Activated CD4-positive, alpha-beta T cell treated with anti-CD3 and anti-CD28 coated beads, Interleukin-2, amount 50 U/mL, for 4 hours (primary cell): ENCODE results near the gene NEK7.
"Not testable (repeated sequence)": the region's sequence is repeated elsewhere in the genome, so short reads cannot be mapped to it uniquely, and the experiment has no call there.

Source experiments
- DNase-seq, 2 experiments: peaks; one replicate each; pipeline ENCODE4 v3.0.0-alpha.2; 2020

NEK7 gene

DNA sequence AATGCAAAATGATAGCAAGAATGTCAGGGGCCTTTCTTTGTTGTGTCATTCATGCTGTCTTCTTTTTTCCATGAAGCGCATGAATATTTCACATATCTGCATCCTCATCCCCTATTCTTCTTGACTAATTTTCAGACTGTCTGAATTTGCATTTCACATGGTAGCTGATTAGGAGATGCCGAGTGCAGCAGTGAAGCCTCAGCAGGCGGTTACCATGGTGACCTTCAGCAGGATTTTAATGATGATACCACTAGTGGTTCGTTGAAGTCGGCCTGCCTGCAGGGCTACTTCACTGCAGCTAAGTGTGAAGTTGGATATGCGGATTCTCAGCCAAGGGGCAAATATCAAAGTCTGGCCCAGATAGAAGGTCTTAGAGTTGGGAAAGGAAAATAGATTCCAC is 141.8 kb downstream of the NEK7 start:
- DNase-seq, result no peak

DNA sequence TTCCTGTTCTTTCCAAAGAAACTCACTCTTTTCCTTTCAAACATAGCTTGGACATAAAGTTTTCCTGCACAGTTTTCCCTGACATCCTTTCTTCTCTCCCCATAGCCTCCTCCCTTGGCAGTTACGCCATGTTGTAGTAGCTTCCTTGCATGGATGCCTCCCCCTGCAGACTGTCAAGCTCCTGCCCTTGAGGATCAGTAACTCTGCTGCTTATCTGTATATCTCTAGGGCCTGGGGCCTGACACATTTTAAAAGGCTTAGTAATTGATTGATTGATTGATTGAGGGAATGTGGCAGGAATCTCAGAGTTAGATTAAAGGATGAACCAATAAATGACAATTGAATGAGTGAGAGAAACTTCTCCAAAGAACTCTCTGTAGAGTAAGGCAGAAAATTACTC is 143.7 kb downstream of the NEK7 start:
- DNase-seq, result no peak

- DNase-seq, result no peak
Measured at GRCh38 chr1:198304431-198304830, 147.6 kb downstream of the NEK7 start.

DNA sequence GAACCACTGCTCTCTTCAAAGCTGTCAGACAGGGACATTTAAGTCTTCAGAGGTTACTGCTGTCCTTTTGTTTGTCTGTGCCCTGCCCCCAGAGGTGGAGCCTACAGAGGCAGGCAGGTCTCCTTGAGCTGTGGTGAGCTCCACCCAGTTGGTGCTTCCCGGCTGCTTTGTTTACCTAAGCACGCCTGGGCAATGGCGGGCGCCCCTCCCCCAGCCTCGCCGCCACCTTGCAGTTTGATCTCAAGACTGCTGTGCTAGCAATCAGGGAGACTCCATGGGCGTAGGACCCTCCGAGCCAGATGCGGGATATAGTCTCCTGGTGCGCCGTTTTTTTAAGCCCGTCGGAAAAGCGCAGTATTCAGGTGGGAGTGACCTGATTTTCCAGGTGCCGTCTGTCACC is 158.0 kb downstream of the NEK7 start:
- DNase-seq, result not testable (repeated sequence)

GRCh38 chr1:198315331-198315730 is 158.5 kb downstream of the NEK7 start:
- DNase-seq, result not testable (repeated sequence)

DNA sequence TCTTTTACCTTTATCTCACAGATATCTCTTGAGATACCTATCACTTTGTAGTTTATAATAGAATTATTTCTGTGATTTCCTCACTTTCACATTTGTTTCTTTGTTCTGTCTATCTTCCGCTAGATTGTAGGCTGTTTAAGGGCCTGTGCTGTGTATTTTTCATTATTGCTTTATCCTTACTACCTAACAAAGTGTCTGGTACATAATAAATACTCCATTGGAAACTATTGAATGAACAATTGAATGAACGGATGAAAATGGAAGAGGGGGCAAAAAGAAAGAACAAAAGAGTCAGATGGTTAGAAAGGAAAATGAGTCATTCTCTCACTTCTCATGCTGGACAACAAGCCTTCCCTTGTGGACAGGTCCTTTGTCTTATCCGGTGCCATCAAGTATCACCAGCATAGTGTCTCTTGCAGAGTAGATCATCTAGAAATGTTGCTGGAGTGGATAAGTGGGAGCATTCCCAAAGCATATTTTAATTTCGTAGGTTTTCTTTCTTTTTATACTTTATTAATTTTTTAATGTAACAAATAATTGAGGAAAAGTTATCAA is 159.8 kb downstream of the NEK7 start:
- no peak for DNase-seq

DNA sequence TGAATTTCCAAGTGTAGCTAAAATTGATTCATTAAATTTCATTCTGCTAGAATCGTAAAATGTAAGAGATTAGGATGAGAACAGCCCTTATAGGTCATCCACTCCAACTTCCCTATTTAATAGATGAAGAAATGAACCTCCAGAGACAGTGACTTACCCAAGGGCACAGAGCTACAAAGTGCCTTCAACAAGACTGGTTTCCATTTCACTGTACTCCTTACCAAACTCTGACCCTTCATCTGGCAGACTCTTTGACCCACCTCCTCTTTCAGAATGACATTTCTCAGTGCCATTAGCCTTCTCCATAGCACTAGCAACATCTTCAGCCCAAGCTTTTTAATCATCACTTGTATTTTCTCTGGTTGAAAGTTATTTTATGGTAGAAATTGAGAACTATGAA is 161.3 kb downstream of the NEK7 start:
- DNase-seq, result no peak

DNA sequence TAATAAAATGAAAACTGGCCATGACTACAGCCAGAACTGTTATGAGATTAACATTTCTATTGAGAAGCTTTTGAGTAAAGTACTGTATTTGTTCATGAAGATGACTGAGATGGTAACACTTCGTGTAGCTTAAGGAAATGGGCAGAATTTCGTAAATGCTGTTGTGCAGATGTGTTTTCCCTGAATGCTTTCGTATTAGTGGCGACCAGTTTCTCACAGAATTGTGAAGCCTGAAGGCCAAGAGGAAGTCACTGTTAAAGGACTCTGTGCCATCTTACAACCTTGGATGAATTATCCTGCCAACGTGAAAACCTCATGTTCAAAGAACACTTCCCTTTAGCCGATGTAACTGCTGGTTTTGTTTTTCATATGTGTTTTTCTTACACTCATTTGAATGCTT is 164.0 kb downstream of the NEK7 start:
- DNase-seq, result no peak

DNA sequence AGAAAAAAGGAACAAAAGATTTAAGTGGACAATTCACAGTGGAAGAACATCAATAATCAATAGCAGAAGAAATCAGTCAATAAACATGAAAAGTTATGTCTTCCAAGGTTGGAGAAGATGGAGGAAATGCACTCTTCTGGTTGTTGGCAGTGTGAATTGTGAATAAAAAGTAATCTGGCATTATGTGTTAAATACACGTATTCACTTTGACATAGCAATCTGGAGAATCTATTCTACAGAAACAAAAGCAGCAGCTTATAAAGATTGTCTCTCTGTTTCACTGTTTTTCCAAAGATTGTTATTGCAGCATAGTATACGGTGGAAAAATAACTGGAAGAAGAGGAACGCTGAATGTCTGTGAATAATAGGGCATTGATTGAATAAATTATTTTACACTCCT is 169.4 kb downstream of the NEK7 start:
- DNase-seq, result no peak

- DNase-seq, result no peak
Measured at GRCh38 chr1:198326915-198327314, 170.1 kb downstream of the NEK7 start.

DNA sequence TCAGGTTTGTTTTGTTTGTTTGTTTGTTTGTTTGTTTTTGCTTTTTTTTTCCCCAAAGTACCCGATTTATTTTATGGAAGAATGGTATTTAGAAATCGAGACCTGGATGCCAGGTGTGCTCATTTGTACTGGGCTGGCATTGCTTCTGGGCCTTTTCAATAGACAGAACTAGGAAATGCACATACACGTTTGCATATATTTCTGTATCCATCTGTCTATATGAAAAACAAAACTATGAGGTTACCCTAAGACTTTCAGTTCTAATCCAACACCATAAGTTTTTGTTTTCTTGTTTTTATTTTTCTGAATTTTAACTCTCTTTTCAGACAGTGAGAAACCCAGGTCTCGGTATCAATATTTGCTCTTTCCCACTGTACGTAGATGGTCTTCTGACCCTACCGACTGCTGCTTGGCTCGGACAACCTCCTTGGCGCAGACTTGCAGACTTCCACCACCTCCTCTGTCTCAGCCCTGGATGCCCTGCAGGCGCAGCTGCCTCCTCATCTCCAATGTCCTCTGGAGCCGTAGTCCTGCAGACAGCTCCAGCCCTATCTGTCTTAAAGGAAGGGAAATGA is 171.7 kb downstream of the NEK7 start:
- DNase-seq, result no peak

GRCh38 chr1:198330982-198331615 is 174.3 kb downstream of the NEK7 start:
- DNase-seq, result no peak

- DNase-seq, result no peak
Measured at GRCh38 chr1:198333744-198334143, 176.9 kb downstream of the NEK7 start.

DNA sequence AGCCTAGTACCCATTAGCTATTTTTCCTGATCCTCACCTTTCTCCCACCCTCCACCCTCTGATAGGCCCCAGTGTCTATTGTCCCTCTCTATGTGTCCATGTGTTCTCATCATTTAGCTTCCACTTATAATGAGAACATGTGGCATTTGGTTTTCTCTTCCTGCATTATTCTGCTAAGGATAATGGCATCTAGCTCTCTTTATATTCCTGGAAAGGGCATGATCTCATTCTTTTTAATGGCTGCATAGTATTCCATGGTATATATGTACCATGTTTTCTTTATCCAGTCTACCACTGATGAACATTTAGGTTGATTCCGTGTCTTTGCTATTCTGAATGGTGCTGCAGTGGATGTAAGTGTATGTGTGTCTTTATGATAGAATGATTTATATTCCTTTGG is 178.9 kb downstream of the NEK7 start:
- DNase-seq, result no peak

- no peak for DNase-seq
Measured at GRCh38 chr1:198337886-198338285, 181.1 kb downstream of the NEK7 start.

DNA sequence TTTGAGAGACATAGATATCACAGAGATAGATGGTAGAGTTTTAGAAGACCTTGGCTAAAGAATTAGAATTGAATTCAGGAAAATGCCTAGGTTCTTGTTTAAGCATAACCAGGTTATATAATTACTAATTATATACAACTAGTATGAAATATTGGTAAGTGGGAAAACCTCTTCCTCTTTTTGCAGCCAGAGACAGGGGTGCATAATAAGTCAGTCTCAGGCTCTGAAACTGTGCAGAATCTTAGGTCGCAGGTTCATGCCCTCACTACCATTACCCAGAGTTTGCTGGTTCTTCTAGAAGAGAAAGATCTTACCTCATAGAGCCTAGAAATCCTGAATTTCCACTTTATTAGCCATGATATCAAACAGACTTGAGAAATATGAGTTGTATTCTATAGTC is 183.3 kb downstream of the NEK7 start:
- DNase-seq, result no peak

- no peak for DNase-seq
Measured at GRCh38 chr1:198346178-198346577, 189.4 kb downstream of the NEK7 start.

GRCh38 chr1:198350456-198350855 is 193.7 kb downstream of the NEK7 start:
- DNase-seq, result no peak

- DNase-seq, result no peak
Measured at GRCh38 chr1:198352975-198353695, 196.3 kb downstream of the NEK7 start.

DNA sequence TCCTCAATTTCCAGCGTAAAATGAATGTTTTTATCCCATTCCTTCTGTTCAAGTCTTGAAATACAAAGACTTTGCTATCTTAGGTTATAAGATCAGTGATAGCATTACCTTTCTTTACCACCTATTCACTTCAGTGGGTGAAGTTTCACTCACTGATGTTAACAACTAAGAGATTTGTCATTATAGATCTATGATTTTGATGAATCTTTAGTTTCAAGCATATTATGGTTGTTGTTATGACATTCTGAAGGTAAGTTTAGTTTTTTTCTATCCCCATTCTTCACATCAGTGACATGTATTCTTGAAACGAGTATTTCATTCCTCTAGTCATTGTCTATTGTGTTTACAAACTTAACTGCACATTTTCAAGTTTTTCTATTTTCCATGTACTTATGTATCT is 201.1 kb downstream of the NEK7 start:
- DNase-seq, result no peak

- no peak for DNase-seq
Measured at GRCh38 chr1:198359024-198359653, 202.3 kb downstream of the NEK7 start.

- no peak for DNase-seq
Measured at GRCh38 chr1:198360208-198360729, 203.5 kb downstream of the NEK7 start.

DNA sequence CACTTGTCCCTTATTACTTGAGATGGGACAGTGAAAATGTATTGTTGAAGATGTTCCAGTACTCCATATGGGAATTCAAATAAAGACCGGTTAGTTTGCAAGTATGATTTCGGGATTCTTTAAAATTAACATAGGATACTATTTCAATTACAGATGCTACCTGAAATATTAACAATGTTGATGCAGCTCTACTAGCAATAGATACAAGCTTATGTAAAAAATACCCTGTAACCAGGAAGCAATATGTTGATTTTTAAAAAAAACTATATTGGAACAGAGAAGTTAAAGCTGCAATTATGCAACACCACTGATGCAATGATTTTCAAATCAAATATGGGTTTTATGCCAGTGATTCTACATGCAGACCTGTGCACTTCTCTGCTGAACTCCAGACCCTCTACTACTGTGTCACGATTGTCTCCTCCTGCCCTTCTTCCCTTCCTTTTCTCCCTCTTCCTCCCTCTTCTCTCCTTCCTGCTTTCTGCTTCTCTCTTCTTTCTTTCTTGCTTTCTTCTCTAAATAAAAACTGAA is 204.5 kb downstream of the NEK7 start:
- DNase-seq, result no peak
